Measurements from ENCODE around the gene FIGN. TPM values are rescaled to one million over a fixed set of nuclear protein-coding genes. Genes with fewer than 3 reads are reported as not detected.

The FIGN gene
- total and polyA plus RNA-seq, 2 donors (not counting 1 experiment from before 2014, with no cell fraction given): not detected

DNA sequence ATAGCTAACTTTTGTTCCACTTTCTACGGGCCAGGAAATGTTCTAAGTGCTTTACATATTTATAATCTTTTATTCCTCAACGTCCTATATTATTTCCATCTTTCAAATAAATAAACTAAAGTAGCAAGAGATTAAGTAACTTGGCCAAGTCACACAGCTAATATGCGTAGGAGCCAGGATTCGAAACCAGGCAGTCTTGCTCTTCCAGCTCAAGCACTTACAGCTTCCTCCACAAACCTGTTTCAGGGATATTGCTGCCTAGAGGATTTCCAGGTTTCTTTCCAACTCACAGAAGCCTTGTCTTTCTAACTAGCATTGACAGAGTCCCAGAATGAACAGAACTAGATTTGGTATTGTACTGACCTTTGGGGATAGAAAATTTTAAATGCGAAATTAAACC lies 102.5 kb downstream of the FIGN start:
- DNase-seq (no peak), ATAC-seq (ENCODE audit: low read depth) (no peak)
- CTCF ChIA-PET: no interaction called here
- Histone ChIP-seq H3K9me3 (ENCODE audit: control extremely low read depth in 1 of 3, control insufficient read depth in 2 of 3, insufficient read depth in 1 of 3, low read length in 2 of 3) (no peaks in the 10 kb centered on the region), H3K36me3 (replicated peaks in 1 of 2; ENCODE audit: control extremely low read depth in 1 of 2, control insufficient read depth in 1 of 2, extremely low read depth in 1 of 2, insufficient read depth in 2 of 2, low read length in 1 of 2) (no peaks in the 10 kb centered on the region), H3K4me3 (ENCODE audit: control extremely low read depth in 1 of 5, extremely low read depth in 1 of 5, insufficient read depth in 1 of 5, low read depth in 2 of 5, low read length in 4 of 5) (no peak overlapping the region), H2AFZ (ENCODE audit: insufficient read depth, low read depth, low read length, poor library complexity, severe bottlenecking) (no peak overlapping the region), H3K79me2 (ENCODE audit: control insufficient read depth, insufficient read depth, low read length) (no peaks in the 10 kb centered on the region), H3K4me2 (replicated peaks; ENCODE audit: low read depth, low read length, poor library complexity, severe bottlenecking) (no peak overlapping the region), H3K9ac (ENCODE audit: low read length) (no peak overlapping the region), H3K4me1 (ENCODE audit: control insufficient read depth in 2 of 2, insufficient read depth in 2 of 2, low read length in 2 of 2) (no peaks in the 10 kb centered on the region), H4K20me1 (ENCODE audit: control insufficient read depth, insufficient read depth, low read length, poor library complexity, severe bottlenecking) (no peaks in the 10 kb centered on the region), H3K27me3 (replicated peaks in 1 of 4; ENCODE audit: control extremely low read depth in 1 of 4, control insufficient read depth in 3 of 4, insufficient read depth in 4 of 4, low read length in 3 of 4) (no peaks in the 10 kb centered on the region), H3K27ac (ENCODE audit: low read length in 2 of 2) (no peak overlapping the region)
- Mint-ChIP-seq H3K27ac (no peak overlapping the region), H3K4me1 (no peaks in the 10 kb centered on the region), H3K4me3 (no peak overlapping the region), H3K9me3 (ENCODE audit: insufficient read depth) (no peaks in the 10 kb centered on the region), H3K27me3 (no peaks in the 10 kb centered on the region)
- intact Hi-C loops (cut with micrococcal nuclease): no loop called here
- 100% methylated on average over 2 of the region's 5 CpGs for WGBS (ENCODE audit: insufficient coverage)
- TF ChIP-seq EZH2 (IDR thresholded peaks at IDR 0.05; ENCODE audit: borderline replicate concordance, insufficient read depth, low read depth, low read length, poor library complexity, severe bottlenecking): no peak
- TF ChIP-seq, protein P1, sequence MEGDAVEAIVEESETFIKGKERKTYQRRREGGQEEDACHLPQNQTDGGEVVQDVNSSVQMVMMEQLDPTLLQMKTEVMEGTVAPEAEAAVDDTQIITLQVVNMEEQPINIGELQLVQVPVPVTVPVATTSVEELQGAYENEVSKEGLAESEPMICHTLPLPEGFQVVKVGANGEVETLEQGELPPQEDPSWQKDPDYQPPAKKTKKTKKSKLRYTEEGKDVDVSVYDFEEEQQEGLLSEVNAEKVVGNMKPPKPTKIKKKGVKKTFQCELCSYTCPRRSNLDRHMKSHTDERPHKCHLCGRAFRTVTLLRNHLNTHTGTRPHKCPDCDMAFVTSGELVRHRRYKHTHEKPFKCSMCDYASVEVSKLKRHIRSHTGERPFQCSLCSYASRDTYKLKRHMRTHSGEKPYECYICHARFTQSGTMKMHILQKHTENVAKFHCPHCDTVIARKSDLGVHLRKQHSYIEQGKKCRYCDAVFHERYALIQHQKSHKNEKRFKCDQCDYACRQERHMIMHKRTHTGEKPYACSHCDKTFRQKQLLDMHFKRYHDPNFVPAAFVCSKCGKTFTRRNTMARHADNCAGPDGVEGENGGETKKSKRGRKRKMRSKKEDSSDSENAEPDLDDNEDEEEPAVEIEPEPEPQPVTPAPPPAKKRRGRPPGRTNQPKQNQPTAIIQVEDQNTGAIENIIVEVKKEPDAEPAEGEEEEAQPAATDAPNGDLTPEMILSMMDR (IDR thresholded peaks at IDR 0.05): no peak
- POLR2A ChIA-PET: no interaction called here

DNA sequence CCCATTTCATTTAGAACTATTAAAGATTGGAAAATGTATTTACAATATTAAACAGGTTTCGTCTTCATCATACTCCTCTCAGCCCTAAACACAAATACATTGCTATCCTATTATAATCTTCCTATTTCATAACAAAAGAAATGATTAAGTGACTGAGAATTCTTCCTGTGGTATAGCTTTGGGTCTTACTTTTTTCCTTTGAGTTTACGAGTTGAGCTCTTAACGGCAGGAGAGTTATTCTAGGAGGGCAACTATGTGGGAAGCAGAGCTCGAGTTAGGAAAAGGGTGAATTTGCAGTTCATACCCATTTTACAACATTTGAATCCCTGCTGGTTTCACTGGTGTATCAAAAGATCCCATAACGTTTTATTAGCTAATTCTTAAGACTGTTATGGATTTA lies 105.0 kb downstream of the FIGN start:
- ChIA-PET CTCF (no interaction called here), POLR2A (no interaction called here)
- H3K4me1 ChIP-seq (ENCODE audit: control insufficient read depth in 2 of 2, insufficient read depth in 2 of 2, low read length in 2 of 2): no peaks in the 10 kb centered on the region
- H3K9me3 ChIP-seq (ENCODE audit: control extremely low read depth in 1 of 3, control insufficient read depth in 2 of 3, insufficient read depth in 1 of 3, low read length in 2 of 3): no peaks in the 10 kb centered on the region
- no peaks in the 10 kb centered on the region for H3K27me3 ChIP-seq (replicated peaks in 1 of 4; ENCODE audit: control extremely low read depth in 1 of 4, control insufficient read depth in 3 of 4, insufficient read depth in 4 of 4, low read length in 3 of 4)
- intact Hi-C loops (cut with micrococcal nuclease): no loop called here
- no peak for TF ChIP-seq EZH2 (IDR thresholded peaks at IDR 0.05; ENCODE audit: borderline replicate concordance, insufficient read depth, low read depth, low read length, poor library complexity, severe bottlenecking)
- TF ChIP-seq, protein P1 (IDR thresholded peaks at IDR 0.05): no peak
- no peak for ATAC-seq (ENCODE audit: low read depth)
- WGBS (ENCODE audit: insufficient coverage): no CpG with 5 or more reads among the region's 5 CpGs
- Mint-ChIP-seq H3K4me1 (no peaks in the 10 kb centered on the region), H3K4me3 (no peak overlapping the region), H3K27ac (no peak overlapping the region), H3K27me3 (no peaks in the 10 kb centered on the region), H3K9me3 (ENCODE audit: insufficient read depth) (no peaks in the 10 kb centered on the region)
- H4K20me1 ChIP-seq (ENCODE audit: control insufficient read depth, insufficient read depth, low read length, poor library complexity, severe bottlenecking): no peaks in the 10 kb centered on the region
- no peak overlapping the region for H2AFZ ChIP-seq (ENCODE audit: insufficient read depth, low read depth, low read length, poor library complexity, severe bottlenecking)
- no peaks in the 10 kb centered on the region for H3K36me3 ChIP-seq (replicated peaks in 1 of 2; ENCODE audit: control extremely low read depth in 1 of 2, control insufficient read depth in 1 of 2, extremely low read depth in 1 of 2, insufficient read depth in 2 of 2, low read length in 1 of 2)
- H3K9ac ChIP-seq (ENCODE audit: low read length): no peak overlapping the region
- H3K79me2 ChIP-seq (ENCODE audit: control insufficient read depth, insufficient read depth, low read length): no peaks in the 10 kb centered on the region
- H3K4me2 ChIP-seq (replicated peaks; ENCODE audit: low read depth, low read length, poor library complexity, severe bottlenecking): no peak overlapping the region
- H3K27ac ChIP-seq (ENCODE audit: low read length in 2 of 2): no peak overlapping the region
- no peak overlapping the region for H3K4me3 ChIP-seq (ENCODE audit: control extremely low read depth in 1 of 5, extremely low read depth in 1 of 5, insufficient read depth in 1 of 5, low read depth in 2 of 5, low read length in 4 of 5)
- DNase-seq: no peak
